Effector CD8-positive, alpha-beta T cell (primary cell): ENCODE measurements around the gene FRYL.
"Not testable (repeated sequence)": the region's sequence is repeated elsewhere in the genome, so short reads cannot be mapped to it uniquely, and the experiment has no call there.

ENCODE experiments used
- DNase-seq: peaks from one replicate; lab custom pipeline; 2025; lab: John Stamatoyannopoulos, UW

FRYL gene

DNA sequence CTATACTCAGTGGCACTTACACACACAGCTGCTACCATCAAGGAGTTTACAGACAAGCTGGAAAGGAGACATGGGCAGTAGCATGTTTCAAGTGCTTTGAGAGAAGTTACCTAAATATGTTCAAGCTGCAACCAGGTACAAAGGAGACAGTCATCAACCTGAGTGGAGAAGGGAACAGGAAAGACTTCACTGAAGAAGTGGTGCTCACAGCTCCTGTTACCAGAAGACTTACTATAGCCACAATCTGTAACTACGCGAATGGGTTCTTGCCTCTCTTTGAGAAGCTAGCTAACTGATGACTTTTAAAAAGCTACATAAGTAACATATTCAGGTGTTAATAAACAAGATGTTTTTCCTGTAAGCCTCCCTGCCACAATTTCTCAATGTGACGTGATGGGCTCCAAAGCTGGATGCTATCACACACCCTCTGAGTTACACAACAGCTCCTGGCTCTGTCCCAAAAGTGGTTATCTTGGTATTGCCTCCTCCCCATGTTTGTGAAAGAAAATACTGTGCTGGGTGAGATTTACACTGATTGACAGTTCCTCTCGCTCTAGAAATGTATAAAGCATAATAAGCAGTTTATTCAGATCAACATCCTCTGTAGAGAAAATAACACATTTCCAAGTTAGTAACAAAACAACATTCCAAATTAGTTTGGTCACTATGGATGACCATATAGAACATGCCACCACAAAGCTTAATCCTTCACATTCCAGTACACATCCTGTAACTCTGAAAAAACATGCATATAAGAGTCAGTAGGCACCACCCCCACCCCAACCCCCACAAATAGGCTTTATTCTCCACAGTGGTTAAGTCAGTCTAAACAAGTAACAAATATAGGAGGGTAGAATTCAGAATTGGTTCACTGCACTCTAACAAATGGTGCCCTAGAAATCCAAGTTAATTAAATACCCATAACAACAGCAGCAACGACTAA lies 81.8 kb downstream of the FRYL start:
- DNase-seq: no peak

DNA sequence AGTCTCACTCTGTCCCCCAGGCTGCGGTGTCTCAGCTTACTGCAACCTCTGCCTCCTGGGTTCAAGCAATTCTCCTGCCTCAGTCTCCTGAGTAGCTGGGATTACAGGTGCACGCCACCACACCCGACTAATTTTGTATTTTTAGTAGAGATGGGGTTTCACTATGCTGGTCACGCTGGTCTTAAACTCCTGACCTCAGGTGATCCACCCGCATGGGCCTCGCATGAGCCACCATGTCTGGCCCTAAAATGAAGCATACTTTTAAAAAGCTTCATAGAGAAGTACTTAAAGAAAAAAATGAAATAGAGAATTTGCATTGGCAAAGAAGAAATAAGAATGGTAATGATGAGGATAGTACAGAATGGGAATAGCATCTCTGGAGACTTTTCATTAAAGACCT lies 82.6 kb downstream of the FRYL start:
- DNase-seq: not testable (repeated sequence)

DNA sequence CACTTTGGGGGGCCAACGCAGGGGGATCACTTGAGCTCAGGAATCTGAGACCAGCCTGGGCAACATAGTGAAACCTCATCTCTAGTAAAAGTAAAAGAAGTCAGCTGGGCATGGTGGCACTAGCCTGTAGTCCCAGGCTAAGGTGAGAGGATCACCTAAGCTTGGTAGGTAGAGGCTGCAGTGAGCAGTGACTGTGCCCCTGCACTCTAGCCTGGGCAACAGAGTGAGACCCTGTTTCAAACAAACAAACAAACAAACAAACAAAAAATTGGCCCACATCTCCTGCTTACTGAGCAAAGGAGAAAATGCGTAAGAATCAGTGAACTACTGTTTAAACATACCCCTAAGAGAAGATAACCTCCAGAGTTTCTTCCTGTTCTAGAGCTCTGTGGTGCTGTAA lies 85.3 kb downstream of the FRYL start:
- DNase-seq: no peak

- DNase-seq: no peak
Observed at GRCh38 chr4:48693856-48694574, 86.1 kb downstream of the FRYL start.

DNA sequence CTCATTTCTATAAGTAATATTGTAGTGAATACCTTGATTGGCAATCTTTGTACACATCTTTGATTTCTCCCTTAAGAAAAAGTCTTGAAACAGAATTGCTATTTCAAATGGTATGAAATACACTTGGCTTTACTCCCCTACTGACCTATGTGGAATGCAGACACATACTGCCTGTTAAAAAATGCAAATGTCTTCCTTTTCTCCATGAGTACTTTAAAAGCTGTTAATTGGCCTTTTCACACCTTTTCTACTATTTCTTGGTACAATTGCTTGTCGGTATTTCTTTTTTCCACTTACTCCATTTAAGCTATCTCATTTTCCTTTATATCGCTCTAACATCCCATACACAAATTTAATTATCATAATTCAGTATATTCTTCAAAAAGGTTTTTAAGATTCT lies 87.2 kb downstream of the FRYL start:
- DNase-seq: no peak

GRCh38 chr4:48692044-48692443 lies 88.0 kb downstream of the FRYL start:
- no peak for DNase-seq

- DNase-seq: no peak
Observed at GRCh38 chr4:48688953-48689352, 91.1 kb downstream of the FRYL start.

DNA sequence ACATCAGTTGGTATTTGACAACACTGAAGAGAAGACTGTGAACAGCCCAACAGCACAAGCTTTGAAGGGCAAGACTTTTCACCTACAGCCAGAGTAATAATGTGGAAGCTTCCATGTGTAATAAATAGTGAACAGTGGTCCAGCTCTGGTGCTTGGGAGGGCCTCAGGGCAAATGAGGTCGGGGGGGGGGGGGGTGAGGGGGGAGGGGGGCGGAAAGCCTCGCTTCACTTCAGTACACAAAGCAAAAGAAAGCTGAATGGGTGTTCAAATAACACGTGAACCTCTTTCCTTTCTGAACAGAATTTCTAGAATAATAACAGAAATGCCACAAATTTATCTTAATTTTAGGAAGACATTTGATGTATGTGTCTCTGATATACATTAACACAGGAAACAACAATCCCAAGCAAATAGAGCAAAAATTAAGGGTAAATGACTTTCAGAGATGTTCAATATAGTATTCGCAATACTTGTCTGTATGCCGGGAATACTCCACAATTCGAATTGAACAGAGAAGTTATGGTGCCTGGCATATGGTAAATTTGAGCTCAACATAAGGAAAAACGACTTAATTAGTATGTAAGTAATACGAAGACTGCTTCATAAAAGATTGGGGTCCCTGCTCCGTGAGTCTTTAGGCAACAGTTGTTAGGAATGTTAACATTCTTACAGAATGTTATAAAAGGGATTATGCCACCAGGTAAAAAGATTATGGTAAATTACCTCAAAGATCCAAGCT lies 92.6 kb downstream of the FRYL start:
- no peak for DNase-seq

DNA sequence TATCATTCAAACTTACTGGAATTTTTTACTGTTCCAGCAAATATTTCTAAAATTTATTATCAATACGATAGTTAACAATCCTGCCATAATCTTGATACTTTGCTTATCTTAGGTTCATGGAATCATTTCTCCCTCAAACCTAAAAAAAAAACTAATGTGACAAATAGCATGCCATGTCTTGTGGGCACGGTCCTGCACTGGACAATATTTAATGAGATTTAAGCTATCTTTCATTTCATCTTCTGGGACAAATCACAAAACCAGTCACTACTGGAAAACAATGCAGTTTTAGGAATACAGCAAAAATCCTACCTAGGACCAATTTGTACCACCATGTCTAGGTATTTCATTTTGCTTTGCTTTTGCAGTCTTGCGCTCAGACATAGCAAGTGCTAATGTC lies 93.7 kb downstream of the FRYL start:
- DNase-seq: no peak

- no peak for DNase-seq
Observed at GRCh38 chr4:48683784-48684666, 96.1 kb downstream of the FRYL start.

- not testable (repeated sequence) for DNase-seq
Observed at GRCh38 chr4:48682870-48683269, 97.2 kb downstream of the FRYL start.

DNA sequence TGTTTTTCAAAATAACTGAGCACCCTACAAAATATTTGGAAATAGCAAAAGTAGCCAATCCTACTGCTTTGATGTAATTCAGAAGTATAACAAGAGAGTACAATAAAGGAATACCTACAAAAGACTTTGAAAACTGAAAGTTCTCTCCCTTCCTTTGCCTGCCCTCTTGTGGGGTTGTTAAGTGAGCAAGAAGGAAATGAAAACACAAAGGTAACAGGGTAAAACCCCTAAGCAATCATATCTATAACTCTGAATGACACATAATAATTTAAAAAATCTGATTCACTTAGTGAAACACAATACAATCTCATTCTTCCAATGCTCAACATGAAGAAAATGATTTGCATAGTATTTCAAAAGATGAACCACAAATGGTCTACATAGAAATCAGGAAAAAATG lies 98.2 kb downstream of the FRYL start:
- no peak for DNase-seq

- DNase-seq: no peak
Observed at GRCh38 chr4:48680848-48681568, 99.1 kb downstream of the FRYL start.

DNA sequence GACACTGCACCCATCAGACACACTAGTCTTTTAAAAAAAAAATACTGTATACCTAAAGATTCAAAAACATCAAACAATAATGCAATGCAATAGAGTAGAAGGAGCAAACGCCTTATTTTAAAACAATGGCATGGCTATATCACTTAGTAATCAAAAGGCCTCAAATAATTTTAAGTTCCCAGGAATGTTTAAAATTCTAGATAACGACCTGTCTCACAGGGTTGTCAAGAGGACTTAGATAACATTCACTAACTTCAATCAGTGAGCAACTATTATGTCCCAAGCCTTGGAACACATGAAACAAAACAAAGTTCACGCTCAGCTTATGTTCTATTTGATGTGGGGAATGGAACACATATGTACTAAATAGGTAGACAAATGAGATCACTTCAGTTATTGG lies 106.5 kb downstream of the FRYL start:
- DNase-seq: no peak

- DNase-seq: no peak
Observed at GRCh38 chr4:48670587-48670986, 109.5 kb downstream of the FRYL start.

DNA sequence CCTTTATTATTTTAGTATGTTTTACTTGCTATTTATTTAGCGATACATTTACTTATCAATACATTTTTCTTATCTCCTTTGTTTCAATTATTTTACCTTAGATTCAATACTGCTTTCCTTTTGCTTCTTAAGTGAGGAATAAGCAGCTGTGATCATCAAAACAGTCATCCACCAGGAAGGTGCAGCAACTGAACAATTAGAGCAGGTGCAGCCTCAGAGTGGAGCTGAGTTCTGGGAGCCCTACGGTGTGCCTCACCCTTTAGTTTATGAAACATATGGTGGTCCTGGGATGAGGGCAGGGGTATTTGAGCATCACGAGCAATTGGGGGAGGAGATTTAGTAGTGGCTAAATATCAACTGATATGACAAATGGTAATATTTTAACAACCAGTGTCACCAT lies 111.0 kb downstream of the FRYL start:
- DNase-seq: no peak

DNA sequence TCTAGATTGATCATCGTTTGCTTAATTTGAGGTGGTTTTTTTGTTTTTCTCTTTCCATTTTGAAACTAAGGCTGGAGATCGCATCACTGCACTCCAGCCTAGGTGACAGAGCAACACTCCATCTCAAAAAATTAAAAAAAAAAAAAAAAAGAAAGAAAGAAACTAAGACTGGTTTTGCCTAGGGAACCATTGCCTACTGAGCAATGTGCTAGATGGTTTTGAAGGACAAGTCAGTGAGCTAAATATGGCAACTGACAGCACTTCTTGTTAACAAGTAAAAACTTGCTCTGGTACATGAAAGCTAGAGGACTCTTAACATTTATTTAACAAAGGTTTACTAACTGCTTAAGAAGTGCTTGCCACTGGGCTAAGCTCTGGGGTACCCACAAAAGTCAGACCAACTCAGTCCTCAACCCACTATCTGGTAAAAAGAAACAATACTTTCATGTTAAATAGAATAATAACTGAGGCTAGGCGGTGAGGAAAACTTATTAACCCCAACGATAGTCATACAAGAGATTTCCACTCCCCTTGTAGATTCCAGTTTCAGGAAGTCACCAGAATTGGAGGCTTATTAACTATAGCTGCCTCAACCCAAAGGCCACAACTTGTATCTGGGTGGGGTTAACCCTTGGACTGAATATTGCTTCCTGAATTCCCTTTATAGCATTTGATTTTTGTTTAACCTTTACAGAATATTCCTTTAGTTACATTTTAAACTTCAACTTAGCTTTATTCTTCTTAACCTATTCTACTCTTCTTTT lies 111.6 kb downstream of the FRYL start:
- no peak for DNase-seq

- DNase-seq: no peak
Observed at GRCh38 chr4:48667148-48667547, 112.9 kb downstream of the FRYL start.

DNA sequence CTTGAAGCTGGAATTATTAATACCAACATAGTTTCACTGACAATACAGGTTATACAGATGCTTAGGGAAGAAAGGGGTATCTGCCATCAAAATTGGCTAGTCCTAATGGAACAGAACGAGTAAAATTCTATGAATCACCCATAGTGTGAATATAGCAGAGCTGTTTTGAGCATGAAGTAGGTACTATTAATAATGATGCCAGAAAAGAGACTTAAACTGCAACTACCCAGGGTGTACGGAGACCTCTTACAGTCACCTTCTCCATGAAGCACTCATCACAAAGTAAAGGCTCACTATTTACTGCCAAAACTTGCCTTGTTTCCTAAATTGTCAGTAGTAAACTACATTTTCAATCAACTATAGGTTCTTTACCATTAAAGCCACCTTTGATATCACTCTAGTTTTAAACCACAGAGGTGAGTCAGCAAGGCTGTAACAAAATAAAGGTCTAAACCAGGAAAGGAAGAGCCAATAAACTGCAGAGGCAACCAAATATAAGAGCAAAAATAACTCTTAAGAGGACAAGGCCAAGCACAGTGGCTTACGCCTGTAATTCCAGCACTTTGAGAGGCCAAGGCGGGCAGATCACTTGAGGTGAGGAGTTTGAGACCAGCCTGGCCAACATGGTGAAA lies 114.4 kb downstream of the FRYL start:
- no peak for DNase-seq

DNA sequence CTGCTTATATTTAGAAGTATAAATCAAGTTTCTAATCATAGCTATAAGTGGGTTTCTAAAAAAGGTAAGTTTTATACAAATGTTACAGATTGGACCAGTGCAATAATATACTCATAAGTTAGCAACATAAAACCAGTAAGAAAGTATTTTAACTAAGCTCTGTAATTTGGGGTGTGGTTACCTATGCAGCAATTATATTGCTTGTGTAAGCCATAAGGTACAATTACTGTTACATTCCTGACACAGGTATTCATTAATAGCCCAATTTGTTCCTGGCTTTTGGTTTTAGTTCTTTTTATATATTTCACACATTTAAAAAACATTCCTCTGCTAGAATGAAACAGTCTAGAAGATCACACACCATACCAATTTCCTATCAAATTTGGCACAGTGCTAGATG lies 115.1 kb downstream of the FRYL start:
- DNase-seq: no peak
